GM13976 (cell line): ENCODE results near the gene PSMD6.

Experiments used
- DNase-seq: peaks from one replicate; pipeline ENCODE4 v3.0.0; 2012; ENCODE audit warnings: low spot score
- in situ Hi-C: fragments of 300-500 bp; cut with MboI; formaldehyde crosslinking; loops from one replicate; pipeline ENCODE4 v1.12.0; 2022; ENCODE audit warnings: low sequenced_read_pairs, mixed read lengths, inconsistent platforms; ENCODE audit not compliant: unreplicated experiment
- TF ChIP-seq, protein P1 (sequence below): IDR thresholded peaks from 2 replicates; pipeline ENCODE4 v1.5.1; 2012; ENCODE audit warnings: borderline replicate concordance, mild to moderate bottlenecking; ENCODE audit not compliant: insufficient read depth; ENCODE audit errors: extremely low read depth, missing control alignments, control extremely low read depth

Gene PSMD6

GRCh38 chr3:64063207-64063982 lies 40.1 kb upstream of the PSMD6 start:
- no peak for DNase-seq
- TF ChIP-seq, protein P1, sequence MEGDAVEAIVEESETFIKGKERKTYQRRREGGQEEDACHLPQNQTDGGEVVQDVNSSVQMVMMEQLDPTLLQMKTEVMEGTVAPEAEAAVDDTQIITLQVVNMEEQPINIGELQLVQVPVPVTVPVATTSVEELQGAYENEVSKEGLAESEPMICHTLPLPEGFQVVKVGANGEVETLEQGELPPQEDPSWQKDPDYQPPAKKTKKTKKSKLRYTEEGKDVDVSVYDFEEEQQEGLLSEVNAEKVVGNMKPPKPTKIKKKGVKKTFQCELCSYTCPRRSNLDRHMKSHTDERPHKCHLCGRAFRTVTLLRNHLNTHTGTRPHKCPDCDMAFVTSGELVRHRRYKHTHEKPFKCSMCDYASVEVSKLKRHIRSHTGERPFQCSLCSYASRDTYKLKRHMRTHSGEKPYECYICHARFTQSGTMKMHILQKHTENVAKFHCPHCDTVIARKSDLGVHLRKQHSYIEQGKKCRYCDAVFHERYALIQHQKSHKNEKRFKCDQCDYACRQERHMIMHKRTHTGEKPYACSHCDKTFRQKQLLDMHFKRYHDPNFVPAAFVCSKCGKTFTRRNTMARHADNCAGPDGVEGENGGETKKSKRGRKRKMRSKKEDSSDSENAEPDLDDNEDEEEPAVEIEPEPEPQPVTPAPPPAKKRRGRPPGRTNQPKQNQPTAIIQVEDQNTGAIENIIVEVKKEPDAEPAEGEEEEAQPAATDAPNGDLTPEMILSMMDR, result no peak
- in situ Hi-C loops, result no loop called here

DNA sequence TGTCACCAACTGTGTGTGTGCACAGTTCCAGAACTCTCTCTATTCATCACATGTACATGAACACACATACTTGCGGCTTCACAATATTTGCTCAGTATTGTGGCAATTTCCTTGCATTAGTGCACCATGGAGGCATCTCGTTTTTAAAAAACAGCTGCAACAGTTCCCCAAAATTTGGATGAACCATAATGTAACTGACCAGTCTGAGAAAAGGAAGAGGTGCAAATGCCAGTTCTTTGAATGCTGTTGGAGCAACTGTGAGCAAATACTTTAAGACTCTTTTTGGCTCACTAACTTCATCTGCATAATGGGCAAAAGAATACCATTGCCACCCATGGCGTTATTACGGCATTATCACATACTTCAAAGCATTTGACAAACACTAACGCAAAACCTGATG lies 38.3 kb upstream of the PSMD6 start:
- TF ChIP-seq, protein P1, result no peak
- no peak for DNase-seq
- in situ Hi-C loops, result no loop called here

DNA sequence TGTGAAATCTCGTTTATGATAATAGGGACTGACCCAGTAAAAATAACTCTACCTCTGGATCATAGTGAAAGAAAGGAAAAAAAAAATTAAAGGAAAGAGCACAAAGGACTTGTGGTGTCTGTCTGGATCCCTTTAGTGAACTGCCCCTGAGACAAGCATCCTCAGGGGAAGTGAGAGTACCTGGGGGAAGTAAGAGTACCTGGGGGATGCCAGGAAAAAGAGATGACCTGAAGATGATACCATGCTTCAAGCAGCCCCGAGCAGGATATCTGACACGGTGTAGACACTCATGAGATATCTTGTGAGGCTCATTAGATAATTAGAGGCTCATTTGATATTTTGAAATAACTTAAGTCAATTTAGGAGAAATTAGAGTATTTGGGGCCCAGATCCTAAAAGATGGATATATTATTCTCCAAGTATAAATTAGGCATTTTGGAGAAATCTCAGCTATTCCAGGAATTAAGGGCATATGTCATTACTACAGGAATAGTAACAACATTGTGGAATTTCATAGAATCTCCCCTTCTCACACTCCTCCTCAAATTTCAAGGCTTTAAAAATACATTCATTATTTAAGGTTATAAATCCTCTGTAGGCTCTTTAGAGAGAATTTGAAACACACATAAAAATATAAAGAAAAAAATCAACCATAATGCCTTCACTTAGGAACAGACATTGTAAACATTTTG lies 36.3 kb upstream of the PSMD6 start:
- DNase-seq, result no peak
- in situ Hi-C loops, result no loop called here
- TF ChIP-seq, protein P1, result no peak

DNA sequence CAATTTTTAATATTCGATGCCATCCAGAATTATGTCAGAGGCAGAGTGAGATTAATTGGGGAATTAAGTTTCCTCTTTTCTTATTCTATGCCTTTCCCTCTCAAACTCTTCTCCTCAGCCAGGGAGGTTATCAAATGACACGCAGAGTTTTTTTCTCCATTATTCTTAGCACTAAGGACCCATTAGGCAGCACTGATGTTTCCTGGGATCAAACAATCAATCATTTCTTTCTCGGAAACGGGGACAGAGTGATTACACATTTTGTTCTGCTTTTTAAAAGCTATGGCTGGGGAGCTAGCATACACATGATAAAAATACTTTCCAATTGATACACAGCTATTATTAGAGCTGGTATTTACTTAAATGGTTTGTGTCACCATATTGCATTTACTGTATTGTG lies 35.3 kb upstream of the PSMD6 start:
- no peak for DNase-seq
- TF ChIP-seq, protein P1, result no peak
- in situ Hi-C loops, result no loop called here

DNA sequence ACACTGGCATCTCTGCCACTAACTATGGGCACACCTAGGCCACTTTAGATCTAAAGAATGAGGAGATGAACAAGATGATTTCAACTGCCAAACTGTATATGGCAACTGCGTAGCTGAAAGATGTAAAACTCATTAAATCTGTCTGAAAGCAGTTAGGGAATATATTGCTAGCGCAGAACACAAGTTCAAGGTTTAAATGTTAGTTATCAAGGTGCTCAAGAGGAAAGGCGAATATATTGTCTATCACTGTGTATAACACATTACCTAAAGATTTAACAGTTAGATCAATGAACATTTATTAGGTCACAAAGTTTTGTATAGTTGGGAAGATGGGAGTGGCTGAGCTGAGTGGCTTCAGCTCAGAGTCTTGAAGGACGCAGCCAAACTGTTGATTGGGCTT lies 33.9 kb upstream of the PSMD6 start:
- TF ChIP-seq, protein P1, result no peak
- DNase-seq, result no peak
- in situ Hi-C loops, result no loop called here

DNA sequence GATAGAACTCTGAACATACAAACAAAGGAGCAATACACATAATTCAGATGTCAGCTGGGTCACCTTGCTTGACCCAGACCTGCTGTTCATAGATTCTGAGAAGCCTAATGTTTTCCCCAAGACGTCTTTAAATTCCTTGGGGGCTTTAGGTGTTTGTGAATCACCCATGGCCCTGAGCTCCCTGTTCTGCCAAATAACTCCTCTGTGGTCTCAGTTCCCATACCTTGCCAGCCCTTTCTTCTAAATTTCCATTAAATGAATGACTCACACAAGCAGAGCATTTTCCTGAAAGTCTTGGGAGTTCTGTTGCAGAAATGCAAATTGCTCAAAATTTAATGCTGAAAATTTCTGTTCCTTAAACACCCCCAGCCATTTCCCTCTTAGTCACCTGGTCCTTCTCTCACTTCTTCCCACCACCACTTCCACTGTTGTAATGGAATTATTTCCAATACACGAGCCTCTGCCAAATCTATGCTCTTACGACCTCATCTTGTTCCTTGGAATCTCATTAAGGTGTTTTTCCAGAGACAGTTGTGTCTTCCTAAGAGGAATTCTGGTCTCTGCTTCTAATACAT lies 33.4 kb upstream of the PSMD6 start:
- DNase-seq, result no peak
- TF ChIP-seq, protein P1, result no peak
- in situ Hi-C loops, result no loop called here
